Measurements from ENCODE around the gene BTC. TPM values are rescaled to one million over a fixed set of nuclear protein-coding genes. Genes with fewer than 3 reads are reported as not detected.

The BTC gene
- total RNA-seq, 1 experiment from 2014 or later: 12.8 TPM

DNA sequence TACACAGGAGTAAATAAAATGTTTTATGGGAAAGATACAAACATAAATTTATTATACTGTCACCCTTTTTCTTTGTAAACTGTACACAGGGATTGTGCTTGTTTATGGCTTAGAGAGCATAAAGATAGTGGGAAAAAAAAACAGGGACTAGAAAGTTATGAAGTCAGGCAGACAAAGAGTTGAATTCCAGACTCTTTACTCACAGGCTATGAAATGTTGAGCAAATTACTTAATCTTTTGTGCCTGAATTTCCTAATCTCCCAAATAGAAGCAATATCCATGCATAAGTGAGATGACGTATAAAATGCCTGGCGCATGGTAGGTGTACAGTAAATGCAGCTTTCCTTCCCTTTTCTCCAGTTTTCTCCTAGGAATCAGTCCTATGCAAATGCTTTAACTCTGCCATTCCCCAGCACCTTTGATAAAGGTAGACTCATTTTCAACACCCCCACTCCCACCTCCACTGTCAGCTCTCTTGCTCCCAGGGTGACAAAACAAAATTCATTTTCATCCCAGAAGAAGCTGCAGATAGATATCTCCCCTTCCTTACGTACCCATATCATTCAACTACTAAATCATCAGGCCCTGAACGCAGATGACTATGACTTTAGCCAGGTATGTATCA lies 44.5 kb upstream of the BTC start:
- H3K4me2 ChIP-seq (ENCODE audit: low read length): no peak overlapping the region; the same call in 1 of the 2 replicates
- ATAC-seq (peak; percentile 43; the same call in 1 of the 2 replicates), DNase-seq (peak; percentile 52)
- ChIA-PET CTCF (no interaction called here), POLR2A (ENCODE audit: unreplicated experiment) (no interaction called here)
- H2AFZ ChIP-seq (ENCODE audit: low read length): no peak overlapping the region
- H3K27ac ChIP-seq (ENCODE audit: low read length): no peak overlapping the region
- H4K20me1 ChIP-seq (ENCODE audit: low read length): no peaks in the 10 kb centered on the region
- H3K9me2 ChIP-seq (replicated peaks; ENCODE audit: low read length): no peaks in the 10 kb centered on the region
- no peaks in the 10 kb centered on the region for H3K9me3 ChIP-seq (ENCODE audit: low read length)
- no TSS peak for BruUV-seq (replicated peaks)
- H3K9ac ChIP-seq (ENCODE audit: low read length): no peak overlapping the region
- no peaks in the 10 kb centered on the region for H3K36me3 ChIP-seq (ENCODE audit: low read depth, low read length)
- no peaks in the 10 kb centered on the region for H3K27me3 ChIP-seq (ENCODE audit: low read length)
- H3K4me1 ChIP-seq (ENCODE audit: insufficient read depth, low read length): peaks cover 10% of the 10 kb centered on the region
- H3K4me3 ChIP-seq (ENCODE audit: low read length): no peak overlapping the region
- no peaks in the 10 kb centered on the region for H3F3A ChIP-seq (ENCODE audit: low read length, unreplicated experiment)
- intact Hi-C loops (cut with micrococcal nuclease): no loop called here
- no peaks in the 10 kb centered on the region for H3K79me2 ChIP-seq (ENCODE audit: low read length)
- TF ChIP-seq, protein P1, sequence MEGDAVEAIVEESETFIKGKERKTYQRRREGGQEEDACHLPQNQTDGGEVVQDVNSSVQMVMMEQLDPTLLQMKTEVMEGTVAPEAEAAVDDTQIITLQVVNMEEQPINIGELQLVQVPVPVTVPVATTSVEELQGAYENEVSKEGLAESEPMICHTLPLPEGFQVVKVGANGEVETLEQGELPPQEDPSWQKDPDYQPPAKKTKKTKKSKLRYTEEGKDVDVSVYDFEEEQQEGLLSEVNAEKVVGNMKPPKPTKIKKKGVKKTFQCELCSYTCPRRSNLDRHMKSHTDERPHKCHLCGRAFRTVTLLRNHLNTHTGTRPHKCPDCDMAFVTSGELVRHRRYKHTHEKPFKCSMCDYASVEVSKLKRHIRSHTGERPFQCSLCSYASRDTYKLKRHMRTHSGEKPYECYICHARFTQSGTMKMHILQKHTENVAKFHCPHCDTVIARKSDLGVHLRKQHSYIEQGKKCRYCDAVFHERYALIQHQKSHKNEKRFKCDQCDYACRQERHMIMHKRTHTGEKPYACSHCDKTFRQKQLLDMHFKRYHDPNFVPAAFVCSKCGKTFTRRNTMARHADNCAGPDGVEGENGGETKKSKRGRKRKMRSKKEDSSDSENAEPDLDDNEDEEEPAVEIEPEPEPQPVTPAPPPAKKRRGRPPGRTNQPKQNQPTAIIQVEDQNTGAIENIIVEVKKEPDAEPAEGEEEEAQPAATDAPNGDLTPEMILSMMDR (conservative IDR thresholded peaks at IDR 0.05; ENCODE audit: low read depth, low read length): no peak
- no peak for TF ChIP-seq EZH2 (IDR thresholded peaks at IDR 0.05; ENCODE audit: low read length, unreplicated experiment)
- no peak for TF ChIP-seq EZH2phosphoT487 (IDR thresholded peaks at IDR 0.05; ENCODE audit: borderline replicate concordance, low read length)

DNA sequence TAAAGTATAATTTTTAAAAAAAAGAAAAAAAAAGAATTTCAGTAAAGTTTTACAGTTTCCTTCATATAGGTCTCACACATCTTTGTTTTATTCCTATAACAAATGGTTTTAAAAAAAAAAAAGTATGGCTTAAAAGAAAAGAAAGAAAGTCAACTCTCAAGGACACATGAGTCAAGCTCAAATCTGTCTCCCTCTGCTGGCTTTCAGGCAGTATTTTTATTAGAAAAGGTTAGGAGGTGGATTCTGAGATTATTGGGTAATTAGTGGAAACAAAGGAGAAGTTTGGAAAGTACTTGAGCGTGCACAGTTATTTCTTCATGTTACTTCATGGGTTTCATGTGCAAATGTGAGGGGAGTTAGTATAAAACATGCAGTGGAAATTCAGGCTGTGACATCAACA lies 36.6 kb upstream of the BTC start:
- H4K20me1 ChIP-seq (ENCODE audit: low read length): no peaks in the 10 kb centered on the region
- no peaks in the 10 kb centered on the region for H3K36me3 ChIP-seq (ENCODE audit: low read depth, low read length)
- intact Hi-C loops (cut with micrococcal nuclease): no loop called here
- H3K9me3 ChIP-seq (ENCODE audit: low read length): no peaks in the 10 kb centered on the region
- H3K9me2 ChIP-seq (replicated peaks; ENCODE audit: low read length): no peaks in the 10 kb centered on the region
- H3K27ac ChIP-seq (ENCODE audit: low read length): no peak overlapping the region
- no peaks in the 10 kb centered on the region for H3F3A ChIP-seq (ENCODE audit: low read length, unreplicated experiment)
- ChIA-PET POLR2A (ENCODE audit: unreplicated experiment) (no interaction called here), CTCF (no interaction called here)
- no TSS peak for BruUV-seq (replicated peaks)
- H2AFZ ChIP-seq (ENCODE audit: low read length): no peak overlapping the region
- no peak overlapping the region for H3K4me3 ChIP-seq (ENCODE audit: low read length)
- no peaks in the 10 kb centered on the region for H3K27me3 ChIP-seq (ENCODE audit: low read length)
- TF ChIP-seq EZH2phosphoT487 (IDR thresholded peaks at IDR 0.05; ENCODE audit: borderline replicate concordance, low read length): no peak
- TF ChIP-seq, protein P1 (conservative IDR thresholded peaks at IDR 0.05; ENCODE audit: low read depth, low read length): peak; percentile 48
- ATAC-seq (no peak), DNase-seq (no peak)
- H3K9ac ChIP-seq (ENCODE audit: low read length): no peak overlapping the region
- H3K4me1 ChIP-seq (ENCODE audit: insufficient read depth, low read length): no peaks in the 10 kb centered on the region
- no peak overlapping the region for H3K4me2 ChIP-seq (ENCODE audit: low read length)
- H3K79me2 ChIP-seq (ENCODE audit: low read length): no peaks in the 10 kb centered on the region

DNA sequence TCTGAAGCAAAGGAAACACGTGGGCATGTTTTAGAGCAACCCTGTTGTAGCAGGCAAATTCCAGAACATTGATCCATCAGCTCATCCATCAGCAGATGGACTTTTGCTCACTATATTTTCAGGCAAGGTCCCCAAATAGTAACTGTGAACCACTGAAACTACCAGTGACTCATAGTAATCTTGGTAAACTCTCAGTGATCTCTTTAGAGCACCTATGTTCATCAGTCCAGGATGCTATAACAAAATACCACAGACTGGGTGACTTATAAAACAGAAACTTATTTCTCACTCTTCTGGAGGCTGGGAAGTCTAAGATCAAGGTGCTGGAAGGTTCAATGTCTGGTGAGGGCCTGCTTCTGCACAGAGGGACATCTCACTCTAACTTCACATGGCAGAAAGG lies 28.9 kb upstream of the BTC start:
- Histone ChIP-seq H3K9ac (ENCODE audit: low read length) (no peak overlapping the region), H3K9me2 (replicated peaks; ENCODE audit: low read length) (no peaks in the 10 kb centered on the region), H3K79me2 (ENCODE audit: low read length) (no peaks in the 10 kb centered on the region), H3K4me2 (ENCODE audit: low read length) (no peak overlapping the region), H3K27ac (ENCODE audit: low read length) (no peak overlapping the region), H3K4me1 (ENCODE audit: insufficient read depth, low read length) (no peaks in the 10 kb centered on the region), H2AFZ (ENCODE audit: low read length) (no peak overlapping the region), H3K36me3 (ENCODE audit: low read depth, low read length) (no peaks in the 10 kb centered on the region), H3K27me3 (ENCODE audit: low read length) (no peaks in the 10 kb centered on the region), H3K9me3 (ENCODE audit: low read length) (no peaks in the 10 kb centered on the region), H3F3A (ENCODE audit: low read length, unreplicated experiment) (no peaks in the 10 kb centered on the region), H3K4me3 (ENCODE audit: low read length) (no peak overlapping the region), H4K20me1 (ENCODE audit: low read length) (no peaks in the 10 kb centered on the region)
- intact Hi-C loops (cut with micrococcal nuclease): no loop called here
- TF ChIP-seq, protein P1 (conservative IDR thresholded peaks at IDR 0.05; ENCODE audit: low read depth, low read length): no peak
- no peak for TF ChIP-seq EZH2phosphoT487 (IDR thresholded peaks at IDR 0.05; ENCODE audit: borderline replicate concordance, low read length)
- TF ChIP-seq EZH2 (IDR thresholded peaks at IDR 0.05; ENCODE audit: low read length, unreplicated experiment): no peak
- ChIA-PET POLR2A (ENCODE audit: unreplicated experiment) (no interaction called here), CTCF (no interaction called here)
- BruUV-seq (replicated peaks): no TSS peak
- no peak for DNase-seq
- ATAC-seq: no peak

All from PC-3 (cell line).